Keratinocyte (primary cell): Measurements from ENCODE around the gene SMCP. TPM values are rescaled to one million over a fixed set of nuclear protein-coding genes. Genes with fewer than 3 reads are reported as not detected.

ENCODE experiments used
- DNase-seq: peaks from one replicate; pipeline ENCODE4 v3.0.0-alpha.2; 2011; ENCODE audit warnings: low read depth, missing footprints, low spot score
- FAIRE-seq: peaks from 2 replicates; lab custom pipeline; 2011; peaks lifted over from hg19 to GRCh38; lab: Jason Lieb, UNC
- H2AFZ ChIP-seq: 2 replicates; pipeline ENCODE4 v1.6.0; 2012; ENCODE audit warnings: low read length, control low read depth, inconsistent platforms; ENCODE audit not compliant: control insufficient read depth
- H3K27ac ChIP-seq: 2 replicates; pipeline ENCODE4 v1.5.1; 2011; ENCODE audit warnings: low read length; ENCODE audit not compliant: control insufficient read depth, insufficient read depth
- H3K27me3 ChIP-seq: 3 replicates; pipeline ENCODE4 v1.6.0; 2011; ENCODE audit warnings: low read length; ENCODE audit not compliant: control insufficient read depth, insufficient read depth; ENCODE audit errors: extremely low read depth
- H3K36me3 ChIP-seq, 2 experiments: 2 replicates in 1 of 2; 3 replicates in 1 of 2; pipeline ENCODE4 v1.5.1; 2011; ENCODE audit warnings: low read length in 2 of 2, mild to moderate bottlenecking in 1 of 2; ENCODE audit not compliant: control insufficient read depth in 2 of 2, insufficient read depth in 2 of 2; ENCODE audit errors: extremely low read depth in 1 of 2
- H3K4me1 ChIP-seq: 3 replicates; pipeline ENCODE4 v1.5.1; 2011; ENCODE audit warnings: low read length; ENCODE audit not compliant: control insufficient read depth, insufficient read depth; ENCODE audit errors: extremely low read depth
- H3K4me2 ChIP-seq: 3 replicates; pipeline ENCODE4 v1.6.0; 2011; ENCODE audit warnings: low read depth, low read length; ENCODE audit not compliant: control insufficient read depth, insufficient read depth; ENCODE audit errors: extremely low read depth
- H3K4me3 ChIP-seq, 3 experiments: fragments of 200-600 bp in 1 of 3; sonication (generic) in 1 of 3; 2 replicates in 2 of 3; 3 replicates in 1 of 3; pipeline ENCODE4 v1.5.1; 2011 to 2016; ENCODE audit warnings: low read length in 3 of 3, mild to moderate bottlenecking in 3 of 3, control low read depth in 2 of 3, inconsistent platforms in 1 of 3, low read depth in 1 of 3, mixed read lengths in 1 of 3, mixed run types in 1 of 3, moderate library complexity in 1 of 3; ENCODE audit not compliant: control insufficient read depth in 2 of 3, insufficient read depth in 2 of 3; ENCODE audit errors: extremely low read depth in 1 of 3
- H3K79me2 ChIP-seq: 2 replicates; pipeline ENCODE4 v1.6.0; 2012; ENCODE audit warnings: low read length; ENCODE audit not compliant: control insufficient read depth, insufficient read depth
- H3K9ac ChIP-seq: 3 replicates; pipeline ENCODE4 v1.6.0; 2011; ENCODE audit warnings: low read length; ENCODE audit not compliant: control insufficient read depth, insufficient read depth; ENCODE audit errors: extremely low read depth
- H3K9me1 ChIP-seq: 3 replicates; pipeline ENCODE4 v1.6.0; 2011; ENCODE audit warnings: low read length; ENCODE audit not compliant: control insufficient read depth, insufficient read depth; ENCODE audit errors: extremely low read depth
- H3K9me3 ChIP-seq: 2 replicates; pipeline ENCODE4 v1.5.1; 2012; ENCODE audit warnings: low read depth, low read length; ENCODE audit not compliant: control insufficient read depth
- H4K20me1 ChIP-seq: 3 replicates; pipeline ENCODE4 v1.6.0; 2011; ENCODE audit warnings: low read length; ENCODE audit not compliant: control insufficient read depth, insufficient read depth; ENCODE audit errors: extremely low read depth
- CTCF ChIP-seq, 3 experiments: IDR thresholded peaks in 1 of 3; conservative IDR thresholded peaks in 1 of 3; optimal IDR thresholded peaks in 1 of 3; 2 replicates in 2 of 3; 3 replicates in 1 of 3; pipeline versions ENCODE3 to v1.5.1; 2011; ENCODE audit warnings: low read length in 3 of 3, mild to moderate bottlenecking in 3 of 3, moderate library complexity in 2 of 3, control low read depth in 1 of 3, inconsistent platforms in 1 of 3; ENCODE audit not compliant: insufficient read depth in 2 of 3; ENCODE audit errors: extremely low read depth in 1 of 3
- EZH2 ChIP-seq: IDR thresholded peaks from one replicate; pipeline ENCODE4 v1.6.1; 2012; ENCODE audit warnings: inconsistent platforms, mild to moderate bottlenecking, low read length, moderate library complexity
- dilution Hi-C: fragments of 300-500 bp; cut with MboI; formaldehyde crosslinking; loops from one replicate; pipeline ENCODE4 v1.7.0; 2020; ENCODE audit warnings: low sequenced_read_pairs; ENCODE audit not compliant: extremely low pct_ligation_motif_present
- polyA plus RNA-seq, 5 experiments: library from polyadenylated mRNA; depleted of rRNA in 3 of 5; stranded (reverse) in 3 of 5; stranded (forward) in 1 of 5; unstranded in 1 of 5; fragments of >200 nt; gene quantifications; 1 replicate in 1 of 5; 2 replicates in 3 of 5; 3 replicates in 1 of 5; pipeline versions ENCODE4 v1.2.1 to v1.2.3, GENCODE V29; 2011 to 2012; ENCODE audit warnings: missing spikeins in 2 of 5, low read depth in 1 of 5, low replicate concordance in 1 of 5

Gene SMCP
- polyA plus RNA-seq, 1 donor (not counting 4 experiments of a cell fraction or from before 2014, with no cell fraction given): not detected

GRCh38 chr1:152928671-152929070, 50.5 kb downstream of the SMCP start:
- no peak overlapping the region for H3K4me2 ChIP-seq
- no peak overlapping the region for H3K4me3 ChIP-seq
- no peaks in the 10 kb centered on the region for H3K9me3 ChIP-seq
- no peak overlapping the region for H3K9ac ChIP-seq
- H3K36me3 ChIP-seq: no peaks in the 10 kb centered on the region
- no peak overlapping the region for H3K27ac ChIP-seq
- DNase-seq (no peak), FAIRE-seq (no peak)
- H4K20me1 ChIP-seq: no peaks in the 10 kb centered on the region
- no peaks in the 10 kb centered on the region for H3K9me1 ChIP-seq
- no peak for TF ChIP-seq CTCF (optimal IDR thresholded peaks at IDR 0.05 in 1 of 3, IDR thresholded peaks at IDR 0.05 in 1 of 3, conservative IDR thresholded peaks at IDR 0.05 in 1 of 3; ENCODE audit: extremely low read depth in 1 of 3, insufficient read depth in 2 of 3, low read length in 3 of 3)
- TF ChIP-seq EZH2: no peak
- no peak overlapping the region for H2AFZ ChIP-seq
- peaks cover 9% of the 10 kb centered on the region for H3K4me1 ChIP-seq
- dilution Hi-C loops: no loop called here
- H3K27me3 ChIP-seq: no peaks in the 10 kb centered on the region
- H3K79me2 ChIP-seq: no peaks in the 10 kb centered on the region

GRCh38 chr1:152932170-152932811, 54.2 kb downstream of the SMCP start:
- TF ChIP-seq CTCF (optimal IDR thresholded peaks at IDR 0.05 in 1 of 3, IDR thresholded peaks at IDR 0.05 in 1 of 3, conservative IDR thresholded peaks at IDR 0.05 in 1 of 3; ENCODE audit: extremely low read depth in 1 of 3, insufficient read depth in 2 of 3, low read length in 3 of 3): no peak
- no peak for TF ChIP-seq EZH2
- H3K27ac ChIP-seq: no peak overlapping the region
- no peak for DNase-seq
- peaks cover 9% of the 10 kb centered on the region for H3K4me1 ChIP-seq
- no peaks in the 10 kb centered on the region for H3K9me3 ChIP-seq
- H4K20me1 ChIP-seq: no peaks in the 10 kb centered on the region
- no peak overlapping the region for H2AFZ ChIP-seq
- no peaks in the 10 kb centered on the region for H3K9me1 ChIP-seq
- H3K4me3 ChIP-seq: no peak overlapping the region
- no peak overlapping the region for H3K9ac ChIP-seq
- no peaks in the 10 kb centered on the region for H3K79me2 ChIP-seq
- dilution Hi-C loops: no loop called here
- H3K4me2 ChIP-seq: no peak overlapping the region
- H3K27me3 ChIP-seq: no peaks in the 10 kb centered on the region
- peak; percentile 48 for FAIRE-seq
- H3K36me3 ChIP-seq: no peaks in the 10 kb centered on the region
